LoVo (cell line): ENCODE measurements around the gene MDC1.

Experiments
- DNase-seq: peaks from one replicate; pipeline ENCODE4 v3.0.0-alpha.2; 2016; ENCODE audit warnings: low spot score

Gene MDC1

GRCh38 chr6:30748851-30749540 is 31.9 kb upstream of the MDC1 start:
- DNase-seq: peak; percentile 48

GRCh38 chr6:30747902-30748769 is 31.1 kb upstream of the MDC1 start:
- DNase-seq: peak; percentile 56

GRCh38 chr6:30747300-30747687 is 30.2 kb upstream of the MDC1 start:
- DNase-seq: no peak

- DNase-seq: peak; percentile 94
Measured at GRCh38 chr6:30744054-30744805, 27.1 kb upstream of the MDC1 start, which contains the start of gene IER3. TSS of gene IER3 (minus strand) at chr6:30744547. CDS start at chr6:30744518, 29 bp downstream.

GRCh38 chr6:30743099-30744053 is 26.3 kb upstream of the MDC1 start:
- DNase-seq: no peak

- peak; percentile 97 for DNase-seq
Measured at GRCh38 chr6:30742316-30743098, 25.4 kb upstream of the MDC1 start, which contains the start of gene FLOT1. TSS of gene FLOT1 (minus strand) at chr6:30742687. CDS start at chr6:30742189, 498 bp downstream.

- DNase-seq: no peak
Measured at GRCh38 chr6:30741789-30742315, 24.8 kb upstream of the MDC1 start.

- DNase-seq: no peak
Measured at GRCh38 chr6:30741063-30741779, 24.1 kb upstream of the MDC1 start.

GRCh38 chr6:30740540-30740870 is 23.4 kb upstream of the MDC1 start:
- DNase-seq: no peak

GRCh38 chr6:30738532-30738931 is 21.5 kb upstream of the MDC1 start:
- DNase-seq: no peak

- no peak for DNase-seq
Measured at GRCh38 chr6:30735668-30736314, 18.7 kb upstream of the MDC1 start.

GRCh38 chr6:30732237-30732943 is 15.3 kb upstream of the MDC1 start:
- no peak for DNase-seq

GRCh38 chr6:30730601-30731435 is 13.7 kb upstream of the MDC1 start:
- DNase-seq: no peak

- no peak for DNase-seq
Measured at GRCh38 chr6:30727920-30728553, 11.0 kb upstream of the MDC1 start.

- DNase-seq: no peak
Measured at GRCh38 chr6:30726506-30727413, 9.7 kb upstream of the MDC1 start.
